Esophagus squamous epithelium (tissue), 4 donors: ENCODE data around the gene WDR48.

ENCODE experiments used
- POLR2A ChIP-seq, 4 donors: fragments of 450-650 bp; IDR thresholded peaks; one replicate each; pipeline ENCODE4 v1.6.1; 2017; ENCODE audit warnings: antibody characterized with exemption in 4 of 4, mild to moderate bottlenecking in 4 of 4, moderate library complexity in 3 of 4
- TF ChIP-seq, protein P1 (sequence below), 6 experiments: fragments of 450-650 bp in 4 of 6; fragments of 200-600 bp in 2 of 6; sonication (generic) in 2 of 6; IDR thresholded peaks; one replicate each; pipeline ENCODE4 v1.5.1; 2016 to 2019; ENCODE audit warnings: antibody characterized with exemption in 6 of 6, mild to moderate bottlenecking in 4 of 6, moderate library complexity in 4 of 6

DNA sequence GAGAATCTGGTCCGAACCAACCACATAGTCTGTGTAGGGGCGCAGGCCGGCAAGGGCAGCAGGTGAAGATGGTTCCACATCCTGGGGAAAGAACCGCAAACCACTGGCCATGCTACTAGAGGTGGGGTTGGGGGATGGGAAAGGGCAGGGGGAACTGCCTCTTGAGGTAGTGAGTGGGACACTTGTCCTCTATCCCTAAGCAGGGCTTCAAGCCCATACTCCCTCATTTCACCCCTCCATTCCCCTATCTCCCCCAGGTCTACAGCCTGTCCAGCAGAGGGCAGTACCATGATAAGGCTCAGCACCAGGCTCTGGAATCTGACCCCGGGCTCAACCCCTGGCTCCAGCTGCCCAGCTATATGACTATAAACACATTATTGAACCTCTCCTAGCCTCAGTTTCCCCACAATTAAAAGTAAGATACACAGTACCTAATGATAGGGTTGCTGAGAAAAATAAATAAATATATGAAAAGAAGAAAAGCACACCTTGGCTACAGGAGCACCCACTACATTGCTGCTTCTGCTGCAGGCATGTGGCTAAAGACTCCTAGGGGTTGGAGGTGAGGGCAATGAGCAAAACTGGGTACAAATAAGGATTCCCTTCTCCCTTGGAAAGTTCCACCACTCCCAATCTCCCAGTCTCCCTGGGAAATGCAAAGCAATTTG is 49.3 kb downstream of the WDR48 start:
- TF ChIP-seq, protein P1, sequence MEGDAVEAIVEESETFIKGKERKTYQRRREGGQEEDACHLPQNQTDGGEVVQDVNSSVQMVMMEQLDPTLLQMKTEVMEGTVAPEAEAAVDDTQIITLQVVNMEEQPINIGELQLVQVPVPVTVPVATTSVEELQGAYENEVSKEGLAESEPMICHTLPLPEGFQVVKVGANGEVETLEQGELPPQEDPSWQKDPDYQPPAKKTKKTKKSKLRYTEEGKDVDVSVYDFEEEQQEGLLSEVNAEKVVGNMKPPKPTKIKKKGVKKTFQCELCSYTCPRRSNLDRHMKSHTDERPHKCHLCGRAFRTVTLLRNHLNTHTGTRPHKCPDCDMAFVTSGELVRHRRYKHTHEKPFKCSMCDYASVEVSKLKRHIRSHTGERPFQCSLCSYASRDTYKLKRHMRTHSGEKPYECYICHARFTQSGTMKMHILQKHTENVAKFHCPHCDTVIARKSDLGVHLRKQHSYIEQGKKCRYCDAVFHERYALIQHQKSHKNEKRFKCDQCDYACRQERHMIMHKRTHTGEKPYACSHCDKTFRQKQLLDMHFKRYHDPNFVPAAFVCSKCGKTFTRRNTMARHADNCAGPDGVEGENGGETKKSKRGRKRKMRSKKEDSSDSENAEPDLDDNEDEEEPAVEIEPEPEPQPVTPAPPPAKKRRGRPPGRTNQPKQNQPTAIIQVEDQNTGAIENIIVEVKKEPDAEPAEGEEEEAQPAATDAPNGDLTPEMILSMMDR (IDR thresholded peaks at IDR 0.05), result peak; percentile 53 to 68 (median 58)
- no peak for TF ChIP-seq POLR2A (IDR thresholded peaks at IDR 0.05)
